ENCODE results near the gene CADPS. TPM values are rescaled to one million over a fixed set of nuclear protein-coding genes. Genes with fewer than 3 reads are reported as not detected.

Gene CADPS
- total RNA-seq, 2 donors from 2014 or later, result 11.7 to 20.8 TPM

DNA sequence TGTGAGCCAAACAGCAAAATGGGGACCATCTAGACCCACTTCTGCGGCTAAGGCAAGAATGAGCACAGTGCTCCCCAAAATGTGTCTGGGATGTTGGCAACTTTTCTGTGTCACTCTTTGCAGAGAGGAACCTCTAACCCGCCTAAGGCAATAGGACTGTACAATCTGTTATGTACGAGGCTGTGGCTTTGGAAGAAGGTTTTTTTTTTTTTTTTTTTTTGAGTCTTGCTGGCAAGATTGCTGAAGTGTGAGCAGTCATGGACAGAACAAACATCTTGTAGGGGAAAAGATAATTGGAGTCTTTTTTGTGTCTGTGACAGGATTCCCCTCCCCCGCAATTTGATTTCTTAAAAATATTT, 509.1 kb downstream of the CADPS start:
- H3K9me3 Mint-ChIP-seq, result no peaks in the 10 kb centered on the region
- no peak overlapping the region for H3K27ac ChIP-seq (ENCODE audit: low read depth, low read length)
- TF ChIP-seq, protein P1, sequence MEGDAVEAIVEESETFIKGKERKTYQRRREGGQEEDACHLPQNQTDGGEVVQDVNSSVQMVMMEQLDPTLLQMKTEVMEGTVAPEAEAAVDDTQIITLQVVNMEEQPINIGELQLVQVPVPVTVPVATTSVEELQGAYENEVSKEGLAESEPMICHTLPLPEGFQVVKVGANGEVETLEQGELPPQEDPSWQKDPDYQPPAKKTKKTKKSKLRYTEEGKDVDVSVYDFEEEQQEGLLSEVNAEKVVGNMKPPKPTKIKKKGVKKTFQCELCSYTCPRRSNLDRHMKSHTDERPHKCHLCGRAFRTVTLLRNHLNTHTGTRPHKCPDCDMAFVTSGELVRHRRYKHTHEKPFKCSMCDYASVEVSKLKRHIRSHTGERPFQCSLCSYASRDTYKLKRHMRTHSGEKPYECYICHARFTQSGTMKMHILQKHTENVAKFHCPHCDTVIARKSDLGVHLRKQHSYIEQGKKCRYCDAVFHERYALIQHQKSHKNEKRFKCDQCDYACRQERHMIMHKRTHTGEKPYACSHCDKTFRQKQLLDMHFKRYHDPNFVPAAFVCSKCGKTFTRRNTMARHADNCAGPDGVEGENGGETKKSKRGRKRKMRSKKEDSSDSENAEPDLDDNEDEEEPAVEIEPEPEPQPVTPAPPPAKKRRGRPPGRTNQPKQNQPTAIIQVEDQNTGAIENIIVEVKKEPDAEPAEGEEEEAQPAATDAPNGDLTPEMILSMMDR (conservative IDR thresholded peaks at IDR 0.05), result no peak
- H3K4me3 Mint-ChIP-seq, result peak overlapping the region; percentile 20
- H3K27me3 ChIP-seq (ENCODE audit: control insufficient read depth, insufficient read depth, low read length, poor library complexity, severe bottlenecking), result peaks cover 90% of the 10 kb centered on the region
- DNase-seq, result no peak
- peaks cover 42% of the 10 kb centered on the region for H3K4me1 Mint-ChIP-seq
- H3K4me1 ChIP-seq (ENCODE audit: control insufficient read depth, insufficient read depth, low read length), result peaks cover 9% of the 10 kb centered on the region
- no peaks in the 10 kb centered on the region for H3K36me3 Mint-ChIP-seq (ENCODE audit: low read depth)
- peak overlapping the region; percentile 14 for H3K4me3 ChIP-seq (ENCODE audit: low read length)
- H3K36me3 ChIP-seq (ENCODE audit: control insufficient read depth, insufficient read depth, low read length), result no peaks in the 10 kb centered on the region
- H3K27ac Mint-ChIP-seq, result no peak overlapping the region
- 33 to 48% methylated on average over 3 of the region's 4 CpGs for WGBS, 2 experiments (ENCODE audit: insufficient coverage in 1 of 2, insufficient read length in 1 of 2)
- peaks cover 88% of the 10 kb centered on the region for H3K27me3 Mint-ChIP-seq (ENCODE audit: insufficient read depth)
- H3K9ac ChIP-seq (ENCODE audit: extremely low read depth, low read length, poor library complexity, severe bottlenecking), result no peak overlapping the region
- no peaks in the 10 kb centered on the region for H3K9me3 ChIP-seq (ENCODE audit: control insufficient read depth, low read length)

DNA sequence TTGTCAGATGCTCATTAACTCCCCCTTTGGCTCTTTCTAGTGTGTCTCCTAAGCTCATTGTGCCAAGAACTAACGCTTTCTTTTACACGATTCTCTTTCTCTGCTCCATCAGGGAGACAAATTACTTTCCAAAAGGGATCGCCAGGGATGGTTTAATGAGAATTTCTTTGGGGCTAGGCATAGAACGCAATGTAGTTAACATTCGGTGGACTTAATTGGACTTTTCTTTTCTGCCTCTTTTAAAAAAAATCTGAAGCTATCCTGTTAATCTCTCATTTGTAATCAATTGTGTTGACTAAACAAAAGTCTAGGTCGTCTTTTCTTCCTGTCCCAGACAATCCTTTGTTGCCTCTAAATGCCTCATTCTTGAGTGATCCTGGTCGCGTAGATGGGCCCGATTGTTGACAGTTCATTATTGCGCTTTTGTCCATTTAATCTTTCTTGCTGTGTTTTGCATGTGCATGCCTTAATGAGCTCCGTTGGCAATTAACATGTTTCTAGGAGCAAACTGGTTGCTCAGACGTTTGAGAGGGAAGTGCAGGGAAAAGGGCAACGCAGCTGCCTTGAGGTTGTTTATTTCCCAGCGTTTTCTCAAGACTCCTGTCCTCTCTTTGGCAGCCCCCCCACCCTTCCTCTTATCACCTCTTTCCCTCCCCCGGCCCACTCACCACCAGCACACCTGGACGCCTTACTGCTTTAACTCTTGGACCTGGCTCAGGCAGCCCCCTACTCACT, 509.7 kb downstream of the CADPS start:
- WGBS, 2 experiments (ENCODE audit: insufficient coverage in 1 of 2, insufficient read length in 1 of 2), result 16 to 28% methylated on average over 8 to 16 of the region's 16 CpGs
- H3K9ac ChIP-seq (ENCODE audit: extremely low read depth, low read length, poor library complexity, severe bottlenecking), result no peak overlapping the region
- TF ChIP-seq, protein P1 (conservative IDR thresholded peaks at IDR 0.05), result no peak
- H3K4me3 Mint-ChIP-seq, result peak overlapping the region; percentile 20
- no peaks in the 10 kb centered on the region for H3K9me3 Mint-ChIP-seq
- H3K27me3 ChIP-seq (ENCODE audit: control insufficient read depth, insufficient read depth, low read length, poor library complexity, severe bottlenecking), result peaks cover 90% of the 10 kb centered on the region
- no peaks in the 10 kb centered on the region for H3K36me3 ChIP-seq (ENCODE audit: control insufficient read depth, insufficient read depth, low read length)
- DNase-seq, result peak; percentile 61
- peaks cover 9% of the 10 kb centered on the region for H3K4me1 ChIP-seq (ENCODE audit: control insufficient read depth, insufficient read depth, low read length)
- peaks cover 36% of the 10 kb centered on the region for H3K4me1 Mint-ChIP-seq
- H3K27ac Mint-ChIP-seq, result no peak overlapping the region
- H3K27me3 Mint-ChIP-seq (ENCODE audit: insufficient read depth), result peaks cover 83% of the 10 kb centered on the region
- no peak overlapping the region for H3K27ac ChIP-seq (ENCODE audit: low read depth, low read length)
- H3K9me3 ChIP-seq (ENCODE audit: control insufficient read depth, low read length), result no peaks in the 10 kb centered on the region
- H3K4me3 ChIP-seq (ENCODE audit: low read length), result peak overlapping the region; percentile 14
- no peaks in the 10 kb centered on the region for H3K36me3 Mint-ChIP-seq (ENCODE audit: low read depth)

DNA sequence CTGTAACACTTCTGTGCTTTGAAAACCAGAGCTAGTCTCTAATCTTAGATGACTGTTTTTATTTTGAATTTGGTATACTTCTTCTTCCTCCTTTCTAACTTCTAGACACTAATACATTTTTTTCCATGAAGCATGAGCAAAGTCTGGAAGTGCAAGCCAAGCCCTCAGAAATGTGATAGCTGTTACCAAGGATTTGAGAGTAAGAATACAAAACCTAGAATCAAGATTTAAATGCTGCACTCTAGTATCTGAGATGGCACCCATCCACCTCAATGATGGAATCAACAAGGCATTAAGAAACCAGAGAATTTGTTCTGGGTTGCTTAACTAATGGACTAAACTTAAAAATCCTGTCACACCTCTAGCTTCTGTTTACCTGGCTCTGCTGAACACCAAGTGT, 511.0 kb downstream of the CADPS start:
- Mint-ChIP-seq H3K9me3 (no peaks in the 10 kb centered on the region), H3K27me3 (ENCODE audit: insufficient read depth) (peaks cover 69% of the 10 kb centered on the region), H3K27ac (no peak overlapping the region), H3K36me3 (ENCODE audit: low read depth) (no peaks in the 10 kb centered on the region), H3K4me3 (no peak overlapping the region), H3K4me1 (peaks cover 30% of the 10 kb centered on the region)
- Histone ChIP-seq H3K9me3 (ENCODE audit: control insufficient read depth, low read length) (no peaks in the 10 kb centered on the region), H3K4me1 (ENCODE audit: control insufficient read depth, insufficient read depth, low read length) (peaks cover 9% of the 10 kb centered on the region), H3K27ac (ENCODE audit: low read depth, low read length) (no peak overlapping the region), H3K9ac (ENCODE audit: extremely low read depth, low read length, poor library complexity, severe bottlenecking) (no peak overlapping the region), H3K36me3 (ENCODE audit: control insufficient read depth, insufficient read depth, low read length) (no peaks in the 10 kb centered on the region), H3K27me3 (ENCODE audit: control insufficient read depth, insufficient read depth, low read length, poor library complexity, severe bottlenecking) (peaks cover 90% of the 10 kb centered on the region), H3K4me3 (ENCODE audit: low read length) (no peak overlapping the region)
- no peak for DNase-seq
- TF ChIP-seq, protein P1 (conservative IDR thresholded peaks at IDR 0.05), result no peak

Data from endodermal cell (in vitro differentiated cells).